ENCODE data around the gene CRTC1. TPM values are rescaled to one million over a fixed set of nuclear protein-coding genes. Genes with fewer than 3 reads are reported as not detected.
A peak's percentile ranks its signal among the peaks of the same experiment; 100 is the strongest.
"Not testable (repeated sequence)": the region's sequence is repeated elsewhere in the genome, so short reads cannot be mapped to it uniquely, and the experiment has no call there.

The CRTC1 gene
- total RNA-seq, 4 donors from 2014 or later = 1.8 to 3.6 (median 2.1) TPM

GRCh38 chr19:18803550-18804138 lies 120.2 kb downstream of the CRTC1 start:
- no peaks in the 10 kb centered on the region for H3K36me3 ChIP-seq
- intact Hi-C loops (cut with DNase I) = no loop called here

GRCh38 chr19:18804139-18804601 lies 120.7 kb downstream of the CRTC1 start:
- peaks cover 0 to 6% (median 2%) of the 10 kb centered on the region in 3 donors for H3K4me1 ChIP-seq
- no peaks in the 10 kb centered on the region for H3K9me3 ChIP-seq
- peaks cover 0 to 52% (median 0%) of the 10 kb centered on the region in 4 donors for H3K27me3 ChIP-seq
- intact Hi-C loops (cut with DNase I) = no loop called here
- TF ChIP-seq CTCF (IDR thresholded peaks at IDR 0.05) = no peak
- no peak for TF ChIP-seq POLR2A (IDR thresholded peaks at IDR 0.05)
- H3K27ac ChIP-seq = no peak overlapping the region
- DNase-seq = no peak
- no peak overlapping the region for H3K4me3 ChIP-seq
- no peaks in the 10 kb centered on the region for H3K36me3 ChIP-seq
- WGBS, 2 donors = 95% methylated on average over 10 of the region's 15 CpGs; no CpG with 5 or more reads in 1 of the 2 donors

More at GRCh38 chr19:18803550-18804138, 120.2 kb downstream of the CRTC1 start:
- peaks cover 0 to 5% (median 0%) of the 10 kb centered on the region in 3 donors for H3K4me1 ChIP-seq
- TF ChIP-seq CTCF (IDR thresholded peaks at IDR 0.05) = no peak
- no peak for DNase-seq
- H3K27me3 ChIP-seq = peaks cover 0 to 57% (median 0%) of the 10 kb centered on the region in 4 donors
- no peak overlapping the region for H3K27ac ChIP-seq
- WGBS, 2 donors = 77 to 82% methylated on average over 4 to 5 of the region's 5 CpGs
- no peak overlapping the region for H3K4me3 ChIP-seq
- no peaks in the 10 kb centered on the region for H3K9me3 ChIP-seq

GRCh38 chr19:18804643-18805042 lies 121.2 kb downstream of the CRTC1 start:
- Histone ChIP-seq H3K27ac (no peak overlapping the region), H3K4me3 (no peak overlapping the region), H3K4me1 (peaks cover 0 to 10% (median 3%) of the 10 kb centered on the region in 3 donors), H3K9me3 (no peaks in the 10 kb centered on the region), H3K27me3 (peaks cover 0 to 48% (median 0%) of the 10 kb centered on the region in 4 donors), H3K36me3 (no peaks in the 10 kb centered on the region)
- no peak for DNase-seq
- 84 to 100% methylated on average over 1 to 2 of the region's 8 CpGs for WGBS, 2 donors
- TF ChIP-seq CTCF (IDR thresholded peaks at IDR 0.05) (no peak), POLR2A (IDR thresholded peaks at IDR 0.05) (no peak)
- intact Hi-C loops (cut with DNase I) = no loop called here

- no peak for DNase-seq
- Histone ChIP-seq H3K36me3 (no peaks in the 10 kb centered on the region), H3K4me1 (peaks cover 0 to 18% (median 3%) of the 10 kb centered on the region in 3 donors), H3K27me3 (peaks cover 0 to 40% (median 0%) of the 10 kb centered on the region in 4 donors), H3K27ac (no peak overlapping the region), H3K4me3 (no peak overlapping the region), H3K9me3 (no peaks in the 10 kb centered on the region)
- TF ChIP-seq CTCF (IDR thresholded peaks at IDR 0.05) = no peak
- no peak for TF ChIP-seq POLR2A (IDR thresholded peaks at IDR 0.05)
- intact Hi-C loops (cut with DNase I) = no loop called here
- 86 to 88% methylated on average over 11 to 14 of the region's 19 CpGs for WGBS, 2 donors
Observed at GRCh38 chr19:18807861-18808331, 124.4 kb downstream of the CRTC1 start.

GRCh38 chr19:18809149-18809868 lies 125.8 kb downstream of the CRTC1 start:
- H3K36me3 ChIP-seq = no peaks in the 10 kb centered on the region
- peaks cover 0 to 29% (median 0%) of the 10 kb centered on the region in 4 donors for H3K27me3 ChIP-seq
- H3K4me1 ChIP-seq = peaks cover 0 to 18% (median 3%) of the 10 kb centered on the region in 3 donors
- TF ChIP-seq CTCF (IDR thresholded peaks at IDR 0.05) (no peak), POLR2A (IDR thresholded peaks at IDR 0.05) (no peak)
- H3K4me3 ChIP-seq = no peak overlapping the region
- intact Hi-C loops (cut with DNase I) = no loop called here
- no peaks in the 10 kb centered on the region for H3K9me3 ChIP-seq
- WGBS, 2 donors = 36 to 38% methylated on average over 14 of the region's 14 CpGs
- no peak for DNase-seq
- peak overlapping the region in 2 of 4 donors; percentile 47 to 63 for H3K27ac ChIP-seq

- H3K4me3 ChIP-seq; DNase-seq; intact Hi-C loops (cut with DNase I); H3K36me3 ChIP-seq; H3K9me3 ChIP-seq; H3K27ac ChIP-seq: not testable (repeated sequence)
- WGBS, 2 donors = 93 to 96% methylated on average over 5 of the region's 5 CpGs
- peaks cover 0 to 25% (median 0%) of the 10 kb centered on the region in 4 donors for H3K27me3 ChIP-seq
- peaks cover 0 to 18% (median 3%) of the 10 kb centered on the region in 3 donors for H3K4me1 ChIP-seq
Observed at GRCh38 chr19:18811638-18812037, 128.2 kb downstream of the CRTC1 start.
